Heart right ventricle (tissue), 16 donors: ENCODE results near the gene KRT36. TPM values are rescaled to one million over a fixed set of nuclear protein-coding genes. Genes with fewer than 3 reads are reported as not detected.

Experiments used
- ATAC-seq, 8 donors: fragments of 200-7000 bp; cut with Tn5 transposase; one replicate each; pipeline ENCODE4 v1.9.1; 2020; ENCODE audit warnings: mild to moderate bottlenecking in 8 of 8, moderate library complexity in 8 of 8, moderate number of reproducible peaks in 1 of 8
- DNase-seq, 2 donors: peaks; one replicate each; pipeline ENCODE4 v3.0.0-alpha.2; 2020
- H3K27ac ChIP-seq, 10 donors: fragments of 200-600 bp; sonication (generic) in 2 of 10; one replicate each; pipeline versions ENCODE4 v1.5.0 to v1.8.0; 2020 to 2022; ENCODE audit warnings: mild to moderate bottlenecking in 3 of 10
- H3K27me3 ChIP-seq, 7 donors: fragments of 200-600 bp; one replicate each; pipeline ENCODE4 v1.8.0; 2021 to 2022; ENCODE audit warnings: mild to moderate bottlenecking in 2 of 7
- H3K36me3 ChIP-seq, 9 donors: fragments of 200-600 bp; sonication (generic) in 1 of 9; one replicate each; pipeline versions ENCODE4 v1.5.0 to v1.8.0; 2020 to 2022; ENCODE audit warnings: mild to moderate bottlenecking in 2 of 9
- H3K4me1 ChIP-seq, 9 donors: fragments of 200-600 bp; sonication (generic) in 1 of 9; one replicate each; pipeline versions ENCODE4 v1.5.0 to v1.8.0; 2020 to 2022; ENCODE audit warnings: mild to moderate bottlenecking in 4 of 9
- H3K4me3 ChIP-seq, 10 donors: fragments of 200-600 bp; sonication (generic) in 2 of 10; one replicate each; pipeline versions ENCODE4 v1.5.0 to v1.8.0; 2020 to 2022; ENCODE audit warnings: mild to moderate bottlenecking in 7 of 10, moderate library complexity in 2 of 10
- H3K9me3 ChIP-seq, 11 donors: fragments of 200-600 bp in 10 of 11; sonication (generic) in 2 of 11; one replicate each; pipeline versions ENCODE4 v1.5.0 to v1.8.0; 2013 to 2022; ENCODE audit warnings: mild to moderate bottlenecking in 2 of 11, control low read depth in 1 of 11, moderate library complexity in 1 of 11
- WGBS, 2 donors: extraction: QIAGEN DNeasy Blood & Tissue Kit; methylation state at CpG; one replicate each; pipeline ENCODE4 v1.1.7; 2013; ENCODE audit warnings: inconsistent platforms in 1 of 2; 5-methylcytosine and 5-hydroxymethylcytosine counted together
- intact Hi-C, 10 donors: fragments of 100-400 bp; cut with DNase I; formaldehyde crosslinking; loops; one replicate each; pipeline versions ENCODE4 v1.11.1 to v1.14.2; 2022
- polyA plus RNA-seq, 2 donors: library from polyadenylated mRNA; stranded (reverse); fragments of 200-250 nt; gene quantifications; one replicate each; pipeline ENCODE4 v1.2.3, GENCODE V29; 2013
- total RNA-seq, 10 donors: library from RNA; stranded (reverse); fragmentation: NEBNext Ultra II Directional in 3 of 10; extraction: Animal tissue kit (Norgen Biotek cat#: 25700) in 3 of 10; gene quantifications; one replicate each; pipeline versions ENCODE4 v1.2.1 to v1.2.4, GENCODE V29; 2021 to 2023
- TF ChIP-seq, protein P1 (sequence below), 9 donors: fragments of 200-600 bp; sonication (generic) in 2 of 9; IDR thresholded peaks; one replicate each; pipeline versions ENCODE4 v1.5.0 to v1.8.0; 2021 to 2022; ENCODE audit warnings: antibody characterized with exemption in 9 of 9, mild to moderate bottlenecking in 5 of 9, moderate library complexity in 1 of 9
- donor health status: Arrhythmogenic right ventricular cardiomyopathy.
- donor health status: ischemic (EF 13 %, LVEDD 7.1; RV severe dilation, severe dysfunction).
- donor health status: healthy with polysubstance abuse.
- donor health status: DM: no; HTN: yes; CAD: no.
- donor health status: DM: no; HTN: no; CAD: no.
- donor health status: ischemic (EF 25% LVEDD 6.9; RV normal size, moderate dysfunction).
- donor health status: ischemic (EF 25% LVEDD 5.7; RV mildly dilated, moderate dysfunction).
- donor health status: healthy.
- donor health status: DM: yes; HTN: yes; CAD: no.
- donor health status: Ischemic cardiomyopathy.
- donor health status: ischemic (EF 35%, LVEDD 5.7; RV mildly dilated, moderate dysfunction).
- donor health status: nonischemic (EF 11% LVEDD 7.7; RV severe dilation, severe dysfunction).
- donor health status: DM: yes; HTN: yes; CAD: no.
- donor health status: PGD.
- donor health status: ischemic (EF 29% LVEDD 5.4; RV normal size, mild dysfunction).
- donor health status: nonischemic (EF 23%, LVEDD 6.1; RV moderate dilation, normal function).

KRT36 gene
- total and polyA plus RNA-seq, 12 donors, result not detected

DNA sequence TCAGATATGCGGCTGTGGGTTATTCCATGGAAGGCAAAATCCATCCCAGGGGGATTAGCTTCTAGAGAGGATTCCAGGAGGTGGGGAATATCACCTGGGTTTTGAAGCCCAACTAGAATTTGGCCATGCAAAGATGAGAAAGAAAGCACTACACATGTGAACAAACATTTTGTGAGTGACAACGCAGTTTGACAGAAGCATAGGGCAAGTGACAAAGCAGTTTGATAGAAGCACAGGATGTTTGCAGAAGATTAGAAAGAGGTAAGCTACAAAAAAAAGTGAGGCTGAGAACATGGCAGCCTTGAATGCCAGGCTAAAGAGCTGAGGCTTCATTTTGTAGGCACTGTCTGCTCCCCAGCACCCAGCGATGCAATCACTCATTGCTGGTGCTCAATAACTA, 36.6 kb downstream of the KRT36 start:
- Histone ChIP-seq H3K27me3 (peaks cover 0 to 38% (median 15%) of the 10 kb centered on the region in 7 donors), H3K27ac (no peak overlapping the region), H3K9me3 (peaks cover 0 to 10% (median 0%) of the 10 kb centered on the region in 11 donors), H3K36me3 (no peaks in the 10 kb centered on the region), H3K4me1 (no peaks in the 10 kb centered on the region), H3K4me3 (no peak overlapping the region)
- DNase-seq, result no peak
- no peak for ATAC-seq
- TF ChIP-seq, protein P1, sequence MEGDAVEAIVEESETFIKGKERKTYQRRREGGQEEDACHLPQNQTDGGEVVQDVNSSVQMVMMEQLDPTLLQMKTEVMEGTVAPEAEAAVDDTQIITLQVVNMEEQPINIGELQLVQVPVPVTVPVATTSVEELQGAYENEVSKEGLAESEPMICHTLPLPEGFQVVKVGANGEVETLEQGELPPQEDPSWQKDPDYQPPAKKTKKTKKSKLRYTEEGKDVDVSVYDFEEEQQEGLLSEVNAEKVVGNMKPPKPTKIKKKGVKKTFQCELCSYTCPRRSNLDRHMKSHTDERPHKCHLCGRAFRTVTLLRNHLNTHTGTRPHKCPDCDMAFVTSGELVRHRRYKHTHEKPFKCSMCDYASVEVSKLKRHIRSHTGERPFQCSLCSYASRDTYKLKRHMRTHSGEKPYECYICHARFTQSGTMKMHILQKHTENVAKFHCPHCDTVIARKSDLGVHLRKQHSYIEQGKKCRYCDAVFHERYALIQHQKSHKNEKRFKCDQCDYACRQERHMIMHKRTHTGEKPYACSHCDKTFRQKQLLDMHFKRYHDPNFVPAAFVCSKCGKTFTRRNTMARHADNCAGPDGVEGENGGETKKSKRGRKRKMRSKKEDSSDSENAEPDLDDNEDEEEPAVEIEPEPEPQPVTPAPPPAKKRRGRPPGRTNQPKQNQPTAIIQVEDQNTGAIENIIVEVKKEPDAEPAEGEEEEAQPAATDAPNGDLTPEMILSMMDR (IDR thresholded peaks at IDR 0.05), result no peak
- intact Hi-C loops, result loop anchor here in 1 of 10 donors (10.0 kb wide), 1 partner anchor 58 kb away; the partner anchor contains the start of gene KRT31
- WGBS, 2 donors, result 84 to 90% methylated on average over 3 of the region's 3 CpGs

DNA sequence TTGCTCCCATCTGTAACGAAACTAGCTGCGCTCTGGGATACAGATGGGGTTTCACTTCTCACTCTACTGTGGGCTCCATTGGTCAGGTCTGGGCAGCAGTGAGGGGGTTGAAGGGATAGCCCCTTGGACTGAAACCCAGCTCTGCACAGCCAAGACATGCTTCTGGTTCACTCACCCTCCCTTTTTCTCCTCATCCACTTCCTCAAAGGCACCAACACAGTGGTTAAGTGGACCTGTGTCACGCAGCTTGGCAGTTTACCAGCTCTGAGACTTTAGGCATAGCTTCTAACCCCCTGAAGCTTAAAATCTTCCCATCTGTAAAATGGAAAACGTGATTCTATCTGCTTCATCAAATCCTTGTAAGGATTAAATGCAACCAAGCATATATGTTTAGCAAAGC, 37.4 kb downstream of the KRT36 start:
- ATAC-seq (no peak), DNase-seq (no peak)
- Histone ChIP-seq H3K36me3 (no peaks in the 10 kb centered on the region), H3K27me3 (peaks cover 0 to 45% (median 23%) of the 10 kb centered on the region in 7 donors), H3K9me3 (peaks cover 0 to 10% (median 0%) of the 10 kb centered on the region in 11 donors), H3K4me1 (no peaks in the 10 kb centered on the region), H3K4me3 (no peak overlapping the region), H3K27ac (no peak overlapping the region)
- 62 to 68% methylated on average over 4 of the region's 4 CpGs for WGBS, 2 donors
- intact Hi-C loops, result loop anchor here in 1 of 10 donors (10.0 kb wide), 1 partner anchor 57 kb away; the partner anchor contains the start of gene KRT31
- TF ChIP-seq, protein P1 (IDR thresholded peaks at IDR 0.05), result no peak

DNA sequence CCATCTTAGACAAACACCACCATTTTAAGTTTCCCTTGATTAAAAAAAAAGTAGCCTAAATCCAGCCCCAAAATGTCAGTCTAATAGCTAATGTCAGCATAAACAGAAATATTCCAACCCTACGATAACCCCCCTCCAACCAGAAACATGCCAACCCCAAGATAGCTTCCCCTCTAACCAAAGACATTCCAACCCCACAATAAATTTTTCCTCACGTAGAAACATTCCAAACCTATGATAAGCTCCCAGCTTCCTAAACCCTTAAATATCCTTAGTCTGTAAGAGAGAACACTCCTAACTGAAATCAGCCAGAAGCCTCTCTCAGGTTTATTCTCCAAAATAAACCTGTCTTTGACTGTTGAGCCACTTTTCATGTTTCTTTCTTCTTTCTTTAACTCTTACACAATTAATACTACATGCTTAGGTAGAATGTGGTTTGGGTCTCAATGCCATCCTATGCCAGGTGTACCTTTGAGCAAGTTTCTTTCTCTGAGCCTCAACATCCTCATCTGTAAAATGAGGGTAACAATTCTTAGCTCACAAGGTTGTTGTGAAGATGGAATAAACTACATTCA, 38.5 kb downstream of the KRT36 start:
- Histone ChIP-seq H3K36me3 (no peaks in the 10 kb centered on the region), H3K27me3 (peaks cover 0 to 47% (median 23%) of the 10 kb centered on the region in 7 donors), H3K4me1 (no peaks in the 10 kb centered on the region), H3K4me3 (no peak overlapping the region), H3K9me3 (peaks cover 0 to 10% (median 0%) of the 10 kb centered on the region in 11 donors), H3K27ac (no peak overlapping the region)
- WGBS, 2 donors, result 57 to 62% methylated on average over 2 of the region's 2 CpGs
- DNase-seq (no peak), ATAC-seq (no peak)
- TF ChIP-seq, protein P1 (IDR thresholded peaks at IDR 0.05), result no peak
- intact Hi-C loops, result loop anchor here in 1 of 10 donors (10.0 kb wide), 1 partner anchor 56 kb away; the partner anchor contains the start of gene KRT31

DNA sequence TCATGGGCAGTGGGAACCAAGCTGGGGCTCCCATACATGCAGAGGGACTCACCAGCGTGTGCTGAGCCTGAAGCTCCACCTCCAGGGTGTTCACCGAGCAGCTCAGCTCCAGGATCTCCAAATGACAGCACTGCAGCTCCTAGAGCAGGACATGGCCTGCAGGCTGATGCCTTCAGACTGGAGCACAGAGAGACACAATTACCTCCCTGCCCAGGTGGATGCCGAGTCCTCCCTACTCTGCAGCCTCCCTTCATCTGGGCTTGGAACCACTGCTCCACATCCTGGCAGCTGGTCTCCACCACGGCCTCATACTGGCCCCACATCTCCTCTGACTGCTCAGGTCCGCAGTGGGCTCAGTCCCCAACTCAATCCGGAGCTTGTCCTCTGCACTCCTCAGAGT, 40.7 kb downstream of the KRT36 start:
- peaks cover 0 to 60% (median 25%) of the 10 kb centered on the region in 7 donors for H3K27me3 ChIP-seq

More for the DNA sequence above, 40.7 kb downstream of the KRT36 start:
- no peak for ATAC-seq
- Histone ChIP-seq H3K9me3 (peaks cover 0 to 19% (median 0%) of the 10 kb centered on the region in 11 donors), H3K4me1 (no peaks in the 10 kb centered on the region), H3K4me3 (no peak overlapping the region), H3K36me3 (no peaks in the 10 kb centered on the region), H3K27ac (no peak overlapping the region)
- DNase-seq, result no peak
- TF ChIP-seq, protein P1 (IDR thresholded peaks at IDR 0.05), result no peak
- 80 to 83% methylated on average over 6 of the region's 6 CpGs for WGBS, 2 donors
- intact Hi-C loops, result no loop called here
